ENCODE results near the gene SLC35A2. TPM values are rescaled to one million over a fixed set of nuclear protein-coding genes. Genes with fewer than 3 reads are reported as not detected.
"Not testable (repeated sequence)": the region's sequence is repeated elsewhere in the genome, so short reads cannot be mapped to it uniquely, and the experiment has no call there.

Gene SLC35A2
- total RNA-seq, 6 experiments from 2014 or later, result 15.0 to 19.5 (median 17.3) TPM

DNA sequence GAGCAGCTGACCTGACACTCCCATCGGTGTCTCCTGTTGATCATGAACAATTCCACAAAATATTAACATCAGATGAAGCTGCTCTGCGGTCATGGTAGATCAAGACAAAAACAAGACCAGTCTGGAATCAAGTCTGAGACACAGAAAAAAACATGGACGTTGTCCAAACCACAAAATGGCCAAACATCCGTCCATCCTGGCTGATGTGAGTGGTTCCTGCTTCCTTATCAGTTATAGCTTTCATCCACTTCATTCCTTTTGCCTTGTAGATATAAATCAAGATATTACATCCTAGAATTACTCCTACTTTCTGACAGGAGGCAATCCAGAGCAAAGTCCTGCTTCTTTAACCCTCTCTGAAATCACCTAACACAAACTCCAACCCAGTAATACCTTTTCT lies 47.2 kb downstream of the SLC35A2 start:
- DNase-seq (no peak), ATAC-seq (no peak)
- no peak overlapping the region for H3K4me3 ChIP-seq
- WGBS (ENCODE audit: insufficient coverage, low coverage, low lambda C conversion rate, missing lambda C conversion rate), result 31% methylated on average over 4 of the region's 4 CpGs
- no peak for TF ChIP-seq POLR2A (IDR thresholded peaks at IDR 0.05)
- TF ChIP-seq, protein P1, sequence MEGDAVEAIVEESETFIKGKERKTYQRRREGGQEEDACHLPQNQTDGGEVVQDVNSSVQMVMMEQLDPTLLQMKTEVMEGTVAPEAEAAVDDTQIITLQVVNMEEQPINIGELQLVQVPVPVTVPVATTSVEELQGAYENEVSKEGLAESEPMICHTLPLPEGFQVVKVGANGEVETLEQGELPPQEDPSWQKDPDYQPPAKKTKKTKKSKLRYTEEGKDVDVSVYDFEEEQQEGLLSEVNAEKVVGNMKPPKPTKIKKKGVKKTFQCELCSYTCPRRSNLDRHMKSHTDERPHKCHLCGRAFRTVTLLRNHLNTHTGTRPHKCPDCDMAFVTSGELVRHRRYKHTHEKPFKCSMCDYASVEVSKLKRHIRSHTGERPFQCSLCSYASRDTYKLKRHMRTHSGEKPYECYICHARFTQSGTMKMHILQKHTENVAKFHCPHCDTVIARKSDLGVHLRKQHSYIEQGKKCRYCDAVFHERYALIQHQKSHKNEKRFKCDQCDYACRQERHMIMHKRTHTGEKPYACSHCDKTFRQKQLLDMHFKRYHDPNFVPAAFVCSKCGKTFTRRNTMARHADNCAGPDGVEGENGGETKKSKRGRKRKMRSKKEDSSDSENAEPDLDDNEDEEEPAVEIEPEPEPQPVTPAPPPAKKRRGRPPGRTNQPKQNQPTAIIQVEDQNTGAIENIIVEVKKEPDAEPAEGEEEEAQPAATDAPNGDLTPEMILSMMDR (IDR thresholded peaks at IDR 0.05), result no peak
- H3K27ac ChIP-seq, result no peak overlapping the region
- no peaks in the 10 kb centered on the region for H3K36me3 ChIP-seq
- no peaks in the 10 kb centered on the region for H3K4me1 ChIP-seq
- H3K27me3 ChIP-seq, result no peaks in the 10 kb centered on the region
- intact Hi-C loops (cut with DNase I), result no loop called here
- H3K9me3 ChIP-seq, result no peaks in the 10 kb centered on the region

DNA sequence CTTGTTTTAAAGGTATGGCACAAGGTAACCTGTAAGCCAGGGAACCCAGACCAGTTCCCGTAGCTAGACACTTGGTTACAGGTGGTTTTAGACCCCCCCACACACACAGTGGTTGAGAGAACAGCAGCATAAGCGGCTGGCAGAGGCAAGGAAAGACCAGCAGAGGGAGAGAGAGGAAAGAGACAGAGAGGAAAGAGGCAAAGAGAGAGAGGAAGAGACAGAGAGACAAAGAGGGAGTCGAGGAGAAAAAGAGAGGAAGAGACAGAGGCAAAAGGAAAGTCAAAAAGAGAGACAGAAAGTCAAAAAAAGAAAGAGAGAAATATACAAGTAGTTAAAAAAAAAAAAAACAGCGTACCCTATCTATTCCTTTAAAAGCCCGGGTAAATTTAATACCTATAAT lies 56.5 kb downstream of the SLC35A2 start:
- H3K9me3 ChIP-seq, result no peaks in the 10 kb centered on the region
- no peak for TF ChIP-seq POLR2A (IDR thresholded peaks at IDR 0.05)
- TF ChIP-seq, protein P1 (IDR thresholded peaks at IDR 0.05), result no peak
- ATAC-seq (no peak), DNase-seq (no peak)
- no peak overlapping the region for H3K4me3 ChIP-seq
- WGBS (ENCODE audit: insufficient coverage, low coverage, low lambda C conversion rate, missing lambda C conversion rate), result 28% methylated on average over 5 of the region's 5 CpGs
- no peaks in the 10 kb centered on the region for H3K27me3 ChIP-seq
- no peaks in the 10 kb centered on the region for H3K36me3 ChIP-seq
- no peaks in the 10 kb centered on the region for H3K4me1 ChIP-seq
- intact Hi-C loops (cut with DNase I), result no loop called here
- H3K27ac ChIP-seq, result no peak overlapping the region

DNA sequence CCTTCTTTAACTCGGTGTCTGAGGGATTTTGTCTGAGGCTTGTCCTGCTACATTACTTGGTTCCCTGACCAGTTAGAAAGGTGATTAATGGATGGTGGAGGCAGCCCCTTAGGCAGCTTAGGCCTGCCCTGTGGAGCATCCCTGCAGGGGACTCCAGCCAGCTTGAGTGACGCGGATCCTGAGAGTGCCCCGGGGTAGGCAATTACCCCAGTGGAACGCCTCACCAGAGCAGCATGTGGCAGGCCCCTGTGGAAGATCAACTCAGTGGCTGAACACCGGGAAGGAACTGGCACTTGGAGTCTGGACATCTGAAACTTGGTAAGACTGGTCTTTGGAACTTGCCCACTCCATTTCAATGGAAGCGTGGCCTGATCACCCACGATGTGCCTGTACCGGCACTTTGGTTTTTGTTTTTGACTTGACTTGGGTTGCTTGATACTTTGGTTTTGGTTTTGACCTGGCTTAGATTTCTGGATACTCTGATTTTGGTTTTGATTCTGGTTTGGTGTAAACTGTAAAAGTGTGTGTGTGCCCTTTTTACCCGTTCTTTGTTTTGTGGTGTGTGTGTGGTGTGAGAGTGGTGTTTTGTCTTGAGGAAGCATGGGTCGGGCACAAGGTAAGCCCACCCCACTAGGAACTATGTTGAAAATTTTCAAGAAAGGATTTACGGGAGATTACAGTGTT lies 57.2 kb downstream of the SLC35A2 start:
- H3K27me3 ChIP-seq; DNase-seq; ATAC-seq; H3K36me3 ChIP-seq; intact Hi-C loops (cut with DNase I); H3K4me1 ChIP-seq; H3K9me3 ChIP-seq; H3K4me3 ChIP-seq; H3K27ac ChIP-seq: not testable (repeated sequence)
- 67% methylated on average over 7 of the region's 12 CpGs for WGBS (ENCODE audit: insufficient coverage, low coverage, low lambda C conversion rate, missing lambda C conversion rate)

DNA sequence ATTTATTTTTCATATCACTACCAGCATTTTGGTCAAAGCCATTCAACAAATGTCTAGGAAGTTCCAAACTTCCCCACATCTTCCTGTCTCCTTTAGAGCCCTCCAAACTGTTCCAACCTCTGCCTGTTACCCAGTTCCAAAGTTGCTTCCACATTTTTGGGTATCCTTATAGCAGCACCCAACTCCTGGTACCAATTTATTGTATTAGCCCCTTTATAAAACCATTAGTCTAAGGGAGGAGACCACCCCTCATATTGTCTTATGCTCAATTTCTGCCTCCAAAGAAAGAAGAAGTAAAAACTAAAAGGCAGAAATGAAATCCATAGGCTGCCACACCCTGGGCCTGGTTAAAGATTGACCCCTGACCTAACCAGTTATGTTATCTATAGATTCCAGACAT lies 58.0 kb downstream of the SLC35A2 start:
- H3K27ac ChIP-seq; H3K9me3 ChIP-seq; H3K4me3 ChIP-seq; DNase-seq; ATAC-seq; intact Hi-C loops (cut with DNase I); H3K27me3 ChIP-seq; H3K36me3 ChIP-seq; H3K4me1 ChIP-seq: not testable (repeated sequence)

Small RNAs within 50 kb of the gene (small RNA-seq; reads per million reads assigned to genes)
- 0 reads per million in 2 experiments for gene RNU6-722P

Other genes starting within 250 kb of the SLC35A2 start
- 1 to 10 TPM; 2.4 to 7.2 (median 4.8) TPM for gene WAS, start 227.8 kb downstream of the SLC35A2 start, total RNA-seq
- gene SUV39H1, start 214.9 kb downstream of the SLC35A2 start, total RNA-seq, result 10 to 100 TPM in 1 of 6 experiments, 1 to 10 TPM in 5; 2.2 to 10.8 (median 3.5) TPM
- 1 to 10 TPM in 5 of 6 experiments, under 1 TPM in 1; 0.98 to 4.1 (median 2.9) TPM for gene GLOD5, start 149.9 kb downstream of the SLC35A2 start, total RNA-seq
- 1 to 10 TPM in 1 of 6 experiments, under 1 TPM in 1, not detected in 4; 0.37 to 1.2 TPM for gene GATA1, start 125.1 kb downstream of the SLC35A2 start, total RNA-seq
- gene HDAC6, start 109.6 kb downstream of the SLC35A2 start, total RNA-seq, result 100 to 1,000 TPM in 5 of 6 experiments, 10 to 100 TPM in 1; 84.4 to 173 (median 136) TPM
- not detected for gene ERAS, start 85.1 kb downstream of the SLC35A2 start, total RNA-seq
- 1 to 10 TPM in 1 of 6 experiments, under 1 TPM in 1, not detected in 4; 0.20 to 1.4 TPM for gene PCSK1N, start 76.0 kb downstream of the SLC35A2 start, total RNA-seq
- gene TIMM17B, start 13.9 kb downstream of the SLC35A2 start, total RNA-seq, result 10 to 100 TPM; 18.2 to 29.5 (median 22.5) TPM
- gene PQBP1, start 13.7 kb downstream of the SLC35A2 start, total RNA-seq, result 10 to 100 TPM; 29.8 to 47.1 (median 35.7) TPM
- 1 to 10 TPM; 1.7 to 8.8 (median 6.8) TPM for gene PIM2, start 7.4 kb upstream of the SLC35A2 start, total RNA-seq
- 10 to 100 TPM; 14.4 to 24.1 (median 21.6) TPM for gene OTUD5, start 46.0 kb upstream of the SLC35A2 start, total RNA-seq
- 1 to 10 TPM in 1 of 6 experiments, under 1 TPM in 5; 0.31 to 1.2 (median 0.46) TPM for gene KCND1, start 60.2 kb upstream of the SLC35A2 start, total RNA-seq
- 10 to 100 TPM; 15.3 to 32.1 (median 22.0) TPM for gene GRIPAP1, start 90.6 kb upstream of the SLC35A2 start, total RNA-seq
- 10 to 100 TPM; 14.9 to 43.3 (median 23.3) TPM for gene TFE3, start 131.7 kb upstream of the SLC35A2 start, total RNA-seq
- 10 to 100 TPM in 1 of 6 experiments, 1 to 10 TPM in 5; 3.3 to 12.1 (median 4.5) TPM for gene CCDC120, start 147.4 kb upstream of the SLC35A2 start, total RNA-seq
- gene PRAF2, start 162.4 kb upstream of the SLC35A2 start, total RNA-seq, result 10 to 100 TPM in 1 of 6 experiments, 1 to 10 TPM in 5; 3.1 to 11.2 (median 5.1) TPM
- 10 to 100 TPM; 31.8 to 65.2 (median 47.9) TPM for gene WDR45, start 168.2 kb upstream of the SLC35A2 start, total RNA-seq
- gene GPKOW, start 212.1 kb upstream of the SLC35A2 start, total RNA-seq, result 10 to 100 TPM in 3 of 6 experiments, 1 to 10 TPM in 3; 9.3 to 14.9 (median 10.2) TPM

Measured in right lobe of liver (tissue), 6 donors.